GM20431 (cell line): ENCODE data around the gene NR1H2.
"Not testable (repeated sequence)": the region's sequence is repeated elsewhere in the genome, so short reads cannot be mapped to it uniquely, and the experiment has no call there.

Source experiments
- in situ Hi-C: fragments of 300-500 bp; cut with MseI, MboI; formaldehyde crosslinking; loops from one replicate; pipeline ENCODE4 v1.15.0; 2020; ENCODE audit warnings: low sequenced_read_pairs; ENCODE audit not compliant: unreplicated experiment

Gene NR1H2

DNA sequence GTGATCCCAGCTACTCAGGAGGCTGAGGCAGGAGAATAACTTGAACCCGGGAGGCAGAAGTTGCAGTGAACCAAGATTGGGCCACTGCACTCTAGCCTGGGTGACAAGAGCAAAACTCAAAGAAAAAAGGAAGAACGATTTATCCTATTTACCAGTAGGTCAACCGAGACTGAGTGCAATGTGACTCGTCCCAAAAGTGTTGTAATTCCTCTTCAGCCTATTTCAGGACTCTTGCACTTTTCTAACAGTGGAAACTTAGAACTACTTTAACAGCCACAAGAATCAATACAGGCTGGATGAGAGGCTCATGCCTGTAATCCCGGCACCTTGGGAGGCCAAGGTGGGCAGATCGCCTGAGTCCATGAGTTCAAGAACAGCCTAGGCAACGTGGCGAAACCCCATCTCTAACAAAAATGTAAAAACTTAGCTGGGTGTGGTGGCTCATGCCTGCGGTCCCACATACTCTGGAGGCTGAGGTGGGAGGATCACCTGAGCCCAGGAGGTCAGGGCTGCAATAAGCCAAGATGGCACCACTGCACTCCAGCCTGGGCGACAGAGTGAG, 4.3 kb upstream of the NR1H2 start:
- in situ Hi-C loops: loop anchor here (10.0 to 25.0 kb wide), 2 partner anchors 93 to 415 kb away; partner anchors contain the start of gene ACP4

DNA sequence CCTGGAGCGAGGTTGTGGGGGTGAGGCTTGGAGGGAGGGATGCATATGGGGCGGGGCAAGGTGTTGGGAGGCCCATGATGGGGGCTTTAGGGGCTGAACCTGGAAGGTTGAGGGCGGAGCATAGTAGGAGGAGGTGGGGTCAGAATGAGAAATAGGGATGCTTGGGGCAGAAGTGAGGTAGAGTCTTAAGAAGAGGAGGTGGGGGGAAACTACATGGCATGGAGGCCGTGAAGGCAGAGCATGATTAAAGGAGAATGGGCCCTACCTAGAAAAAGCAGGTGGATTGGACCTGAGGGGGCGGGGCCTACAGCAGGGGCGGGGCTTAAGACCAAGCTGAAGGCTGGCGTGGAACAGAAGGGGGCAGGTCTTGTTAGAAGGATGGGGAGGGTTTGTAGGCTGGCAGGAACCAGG, 799 bp downstream of the NR1H2 start:
- in situ Hi-C loops: loop anchor here (10.0 kb wide), 1 partner anchor 88 kb away; no protein-coding TSS in a partner anchor

DNA sequence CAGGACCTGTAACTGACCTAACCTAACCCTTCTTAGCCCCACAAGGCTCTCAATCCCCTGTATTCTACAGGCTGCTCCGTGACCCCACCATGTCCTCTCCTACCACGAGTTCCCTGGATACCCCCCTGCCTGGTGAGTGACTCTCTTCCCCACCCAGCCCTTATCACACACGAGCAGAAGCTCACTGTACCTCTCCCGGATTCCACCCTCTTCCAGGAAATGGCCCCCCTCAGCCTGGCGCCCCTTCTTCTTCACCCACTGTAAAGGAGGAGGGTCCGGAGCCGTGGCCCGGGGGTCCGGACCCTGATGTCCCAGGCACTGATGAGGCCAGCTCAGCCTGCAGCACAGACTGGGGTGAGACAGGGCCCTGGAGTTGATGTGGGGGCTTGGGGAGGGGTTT, 1.3 kb downstream of the NR1H2 start:
- in situ Hi-C loops: loop anchor here (10.0 kb wide), 1 partner anchor 87 kb away; no protein-coding TSS in a partner anchor

DNA sequence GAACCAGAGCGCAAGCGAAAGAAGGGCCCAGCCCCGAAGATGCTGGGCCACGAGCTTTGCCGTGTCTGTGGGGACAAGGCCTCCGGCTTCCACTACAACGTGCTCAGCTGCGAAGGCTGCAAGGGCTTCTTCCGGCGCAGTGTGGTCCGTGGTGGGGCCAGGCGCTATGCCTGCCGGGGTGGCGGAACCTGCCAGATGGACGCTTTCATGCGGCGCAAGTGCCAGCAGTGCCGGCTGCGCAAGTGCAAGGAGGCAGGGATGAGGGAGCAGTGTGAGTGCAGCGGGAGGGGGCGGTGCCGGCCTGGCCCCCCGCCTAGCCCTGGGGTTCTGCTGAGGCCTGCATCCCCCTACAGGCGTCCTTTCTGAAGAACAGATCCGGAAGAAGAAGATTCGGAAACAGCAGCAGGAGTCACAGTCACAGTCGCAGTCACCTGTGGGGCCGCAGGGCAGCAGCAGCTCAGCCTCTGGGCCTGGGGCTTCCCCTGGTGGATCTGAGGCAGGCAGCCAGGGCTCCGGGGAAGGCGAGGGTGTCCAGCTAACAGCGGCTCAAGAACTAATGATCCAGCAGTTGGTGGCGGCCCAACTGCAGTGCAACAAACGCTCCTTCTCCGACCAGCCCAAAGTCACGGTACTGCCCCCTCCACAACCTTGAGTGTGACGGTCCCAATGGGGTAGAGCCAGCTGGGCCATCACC, 2.1 kb downstream of the NR1H2 start:
- in situ Hi-C loops: loop anchor here (10.0 kb wide), 1 partner anchor 86 kb away; no protein-coding TSS in a partner anchor

DNA sequence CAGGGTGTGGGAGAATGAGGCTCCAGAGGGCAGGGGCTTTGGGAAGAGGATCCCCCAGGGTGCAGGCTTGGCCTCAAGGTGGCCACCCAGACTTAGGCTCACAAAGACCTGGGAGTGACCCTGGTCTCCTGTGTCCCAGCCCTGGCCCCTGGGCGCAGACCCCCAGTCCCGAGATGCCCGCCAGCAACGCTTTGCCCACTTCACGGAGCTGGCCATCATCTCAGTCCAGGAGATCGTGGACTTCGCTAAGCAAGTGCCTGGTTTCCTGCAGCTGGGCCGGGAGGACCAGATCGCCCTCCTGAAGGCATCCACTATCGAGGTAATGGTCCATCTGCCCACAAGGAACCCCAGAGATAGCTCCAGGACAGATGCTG, 2.6 kb downstream of the NR1H2 start:
- in situ Hi-C loops: loop anchor here (10.0 kb wide), 1 partner anchor 86 kb away; no protein-coding TSS in a partner anchor

DNA sequence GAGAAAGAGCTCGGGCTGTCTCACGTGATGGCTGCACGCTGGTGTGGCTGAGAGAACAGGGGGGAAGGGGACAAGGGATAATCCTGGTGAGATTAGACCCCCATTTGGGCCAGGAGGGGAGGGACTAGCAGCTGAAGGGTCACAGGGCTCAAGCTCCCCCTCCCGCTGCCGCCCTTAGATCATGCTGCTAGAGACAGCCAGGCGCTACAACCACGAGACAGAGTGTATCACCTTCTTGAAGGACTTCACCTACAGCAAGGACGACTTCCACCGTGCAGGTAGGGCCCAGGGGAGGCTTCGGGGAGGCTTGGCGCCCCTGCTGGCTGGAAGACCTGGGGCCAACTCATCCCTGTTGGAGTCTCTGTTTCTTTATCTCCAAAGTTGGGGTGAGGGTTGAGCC, 3.3 kb downstream of the NR1H2 start:
- in situ Hi-C loops: loop anchor here (10.0 kb wide), 1 partner anchor 85 kb away; no protein-coding TSS in a partner anchor

DNA sequence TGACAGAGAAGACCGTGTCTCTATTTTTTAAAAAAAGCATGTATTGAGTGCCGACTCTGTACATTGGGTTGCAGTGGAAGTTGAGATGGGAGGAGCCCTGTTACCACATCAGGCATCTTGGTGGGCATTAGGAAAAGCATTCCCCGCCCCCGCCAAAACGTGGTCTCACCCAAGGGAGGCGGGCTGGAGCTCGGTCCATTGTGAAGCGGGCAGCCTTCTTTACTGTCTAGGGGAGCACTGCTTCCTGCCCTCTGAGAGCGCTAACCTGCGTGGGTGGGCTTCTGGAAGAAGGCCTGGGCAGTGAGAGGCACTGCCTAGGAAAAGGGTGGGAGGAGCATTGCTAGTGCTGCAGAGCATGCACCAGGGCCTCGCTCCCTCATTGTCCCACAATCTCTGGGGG, 3.9 kb downstream of the NR1H2 start:
- in situ Hi-C loops: no loop called here

DNA sequence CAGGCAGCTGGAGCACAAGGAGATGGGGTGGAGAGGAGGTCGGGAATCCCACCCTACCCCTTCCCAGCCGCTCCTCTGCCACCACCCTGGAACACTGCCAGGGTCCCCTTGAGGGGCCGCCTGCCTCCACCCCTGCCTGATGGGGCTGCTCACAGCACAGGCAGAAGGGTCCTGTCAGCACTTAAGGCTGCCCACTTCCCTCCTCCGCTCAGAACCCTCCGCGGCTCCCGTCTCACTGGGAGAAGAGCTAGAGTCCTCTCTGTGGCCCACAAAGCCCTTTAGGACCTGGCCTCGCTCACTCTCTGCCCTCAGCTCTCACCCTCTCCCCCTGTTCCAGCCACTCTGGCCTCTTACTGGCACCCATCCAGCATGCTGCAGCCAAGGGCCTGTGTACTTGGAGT, 4.5 kb downstream of the NR1H2 start:
- in situ Hi-C loops: no loop called here

DNA sequence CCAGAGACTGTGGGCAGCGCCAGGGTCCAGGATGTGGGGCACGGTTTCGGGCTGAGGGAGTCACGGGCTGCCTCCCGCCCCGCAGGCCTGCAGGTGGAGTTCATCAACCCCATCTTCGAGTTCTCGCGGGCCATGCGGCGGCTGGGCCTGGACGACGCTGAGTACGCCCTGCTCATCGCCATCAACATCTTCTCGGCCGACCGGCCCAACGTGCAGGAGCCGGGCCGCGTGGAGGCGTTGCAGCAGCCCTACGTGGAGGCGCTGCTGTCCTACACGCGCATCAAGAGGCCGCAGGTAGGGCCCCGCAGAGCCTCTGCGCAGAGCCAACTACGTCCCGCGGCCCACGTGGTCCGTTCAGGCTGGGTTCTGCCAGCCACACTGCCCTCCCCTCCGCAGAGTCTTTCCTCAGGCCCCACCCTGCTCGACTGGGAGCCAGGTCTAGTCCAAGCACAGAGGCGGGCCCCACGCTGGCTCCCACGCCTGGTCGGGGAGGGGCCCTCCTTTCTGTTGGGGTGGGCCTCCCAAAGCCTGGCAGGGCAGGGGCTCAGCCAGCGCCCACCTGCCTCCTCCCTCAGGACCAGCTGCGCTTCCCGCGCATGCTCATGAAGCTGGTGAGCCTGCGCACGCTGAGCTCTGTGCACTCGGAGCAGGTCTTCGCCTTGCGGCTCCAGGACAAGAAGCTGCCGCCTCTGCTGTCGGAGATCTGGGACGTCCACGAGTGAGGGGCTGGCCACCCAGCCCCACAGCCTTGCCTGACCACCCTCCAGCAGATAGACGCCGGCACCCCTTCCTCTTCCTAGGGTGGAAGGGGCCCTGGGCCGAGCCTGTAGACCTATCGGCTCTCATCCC, 5.8 kb downstream of the NR1H2 start:
- in situ Hi-C loops: no loop called here

DNA sequence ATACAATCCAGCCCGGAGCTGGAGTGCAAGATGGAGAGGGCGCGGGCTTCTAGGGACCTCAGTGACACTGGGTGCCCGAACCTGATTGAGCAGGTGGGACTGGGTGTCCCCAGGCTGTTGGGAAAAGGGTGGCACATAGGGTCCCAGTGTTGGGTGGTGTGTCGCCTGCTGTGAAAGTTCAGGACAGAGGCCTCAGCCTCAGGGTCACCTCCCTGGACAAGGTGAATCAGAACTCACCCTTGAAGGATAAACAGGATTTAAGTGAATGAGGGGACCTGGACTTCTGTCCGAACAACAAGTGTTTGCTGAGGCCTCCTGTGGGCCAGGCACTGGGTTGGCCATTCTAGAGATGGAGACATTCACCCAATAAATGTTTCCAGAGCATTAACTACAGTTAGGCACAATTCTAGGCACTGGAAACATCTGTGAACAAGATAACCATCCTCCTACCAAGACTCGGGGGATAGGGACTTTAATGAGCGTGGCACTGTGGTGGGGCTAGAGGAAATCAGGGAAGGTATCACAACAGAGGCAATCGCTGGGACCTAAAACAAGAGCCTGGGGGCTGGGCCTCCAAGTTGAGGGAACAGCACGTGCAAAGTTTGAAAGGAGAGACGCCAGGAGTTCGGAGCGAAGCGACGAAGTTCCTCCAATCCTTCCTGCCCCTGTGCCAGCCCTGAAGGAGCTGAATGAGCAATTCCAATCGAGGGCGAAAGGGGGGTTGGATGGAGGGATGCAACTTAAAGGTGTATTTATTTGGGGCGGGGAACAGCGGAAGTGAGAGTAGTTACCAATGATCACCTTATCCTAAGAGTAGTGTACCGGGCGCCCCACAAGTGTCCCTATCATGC, 7.0 kb downstream of the NR1H2 start:
- in situ Hi-C loops: no loop called here

DNA sequence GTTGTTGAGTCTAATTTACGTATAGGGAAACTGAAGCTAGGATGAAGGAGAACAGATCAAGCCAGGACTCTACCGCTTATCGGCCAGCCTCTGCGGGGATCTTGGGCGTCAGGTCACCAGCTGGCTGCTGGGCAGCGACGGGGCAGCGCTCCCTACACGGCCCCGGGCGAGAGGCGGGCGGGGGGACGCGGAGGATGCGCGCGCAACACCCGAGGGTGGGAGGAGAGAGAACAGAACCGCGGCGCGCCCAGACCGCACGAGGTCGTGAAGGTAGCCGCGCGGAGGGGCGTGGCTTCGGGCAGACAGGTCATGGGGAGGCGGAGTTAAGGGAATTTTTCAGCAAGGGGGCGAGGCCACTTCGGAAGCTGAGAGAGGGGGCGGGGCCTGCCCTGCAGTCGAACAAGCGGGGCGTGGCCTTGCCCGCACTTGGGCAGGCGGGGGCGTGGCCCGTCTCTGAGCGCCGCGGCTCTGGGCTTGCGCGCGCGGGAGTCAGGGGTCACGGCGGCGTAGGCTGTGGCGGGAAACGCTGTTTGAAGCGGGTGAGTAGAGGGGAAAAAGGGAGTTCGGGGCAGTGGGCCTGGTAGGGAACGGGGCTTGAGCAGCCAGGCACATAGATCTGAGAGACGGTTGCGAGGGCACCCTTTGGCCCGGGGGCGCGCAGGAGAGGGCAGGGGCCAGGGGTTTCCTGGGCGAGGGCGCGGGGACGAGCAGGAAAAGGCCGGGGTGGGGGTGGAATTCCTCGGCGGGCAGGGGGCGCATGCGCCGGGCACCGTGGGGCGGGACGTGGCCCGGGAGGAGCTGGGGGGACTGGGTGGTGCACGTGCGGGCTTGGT, 7.8 kb downstream of the NR1H2 start, which contains the start of gene POLD1:
TSS of gene POLD1 (plus strand) at position 496 of the 833 bp plus-strand sequence. CDS start 14,505 bp downstream, outside the sequence.
- in situ Hi-C loops: no loop called here

DNA sequence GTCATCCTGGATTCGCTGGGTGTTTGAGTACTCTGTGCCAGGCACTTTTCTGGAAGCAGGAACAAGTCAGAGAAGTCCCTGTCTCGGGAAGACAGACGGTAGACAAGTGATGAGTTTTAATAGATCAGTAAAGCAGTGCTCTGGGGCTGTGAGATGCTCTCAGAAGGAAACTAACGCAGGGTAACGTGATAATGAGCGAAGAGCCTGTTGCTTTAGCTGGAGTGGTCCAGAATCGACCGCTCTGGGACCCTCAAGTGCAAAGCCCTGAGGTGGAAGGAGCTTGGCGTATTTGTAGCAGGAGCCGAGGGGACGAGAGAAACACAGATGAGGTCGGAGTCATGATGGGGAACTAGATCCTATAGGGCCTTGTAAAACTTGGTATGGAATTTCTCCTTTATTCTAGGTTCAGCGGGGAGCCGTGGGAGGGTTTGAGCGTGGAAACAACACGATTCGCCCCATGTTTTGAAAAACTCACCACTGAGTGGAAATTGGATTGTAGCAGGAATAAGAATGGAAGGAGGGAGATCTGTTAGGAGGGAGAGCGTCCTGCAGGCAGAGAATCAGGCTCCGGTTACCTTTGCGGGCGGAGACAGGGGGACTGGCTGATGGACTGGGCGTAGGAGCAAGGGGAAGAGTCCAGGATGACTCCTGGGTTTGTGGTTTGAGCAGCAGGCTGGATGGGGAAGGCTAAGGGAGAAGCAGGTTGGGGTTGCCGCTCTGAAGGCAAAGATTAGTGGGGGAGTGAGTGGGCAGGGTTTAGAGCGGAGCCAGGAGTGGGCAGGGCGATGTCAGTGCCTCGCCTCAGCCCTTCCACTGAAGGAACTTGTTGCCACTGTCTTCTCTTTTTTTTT, 8.7 kb downstream of the NR1H2 start:
- in situ Hi-C loops: no loop called here

DNA sequence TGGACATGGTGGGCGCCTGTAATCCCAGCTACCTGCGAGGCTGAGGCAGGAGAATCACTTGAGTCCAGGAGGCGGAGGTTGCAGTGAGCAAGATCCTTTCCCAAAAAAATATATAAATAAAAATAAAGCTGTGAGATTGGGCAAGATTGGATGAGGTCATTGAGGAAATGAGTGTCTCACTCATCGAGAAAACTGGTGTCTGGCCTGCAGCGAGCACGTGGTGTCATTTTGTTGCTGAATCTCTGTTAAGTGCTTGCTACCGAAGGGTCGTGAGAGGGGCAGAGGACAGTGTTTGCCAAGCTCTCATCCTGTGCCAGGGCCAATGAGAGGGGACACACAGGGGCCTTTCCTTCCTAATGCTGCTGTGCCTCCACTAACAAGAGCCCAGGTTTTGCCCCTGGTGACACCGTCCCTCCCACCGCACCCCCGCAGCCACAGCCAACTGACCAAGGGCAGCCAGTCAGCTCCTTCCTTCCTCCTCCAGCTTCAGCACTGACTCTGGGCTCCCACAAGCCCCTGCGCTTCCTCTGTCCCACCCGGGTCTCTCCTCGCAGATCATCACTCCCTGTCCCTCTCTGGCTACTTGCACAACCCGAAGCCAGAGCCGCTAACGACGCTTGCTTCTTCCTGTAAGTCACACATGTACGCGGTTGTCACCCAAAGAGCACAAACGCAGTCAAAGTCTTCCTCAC, 11.1 kb downstream of the NR1H2 start:
- in situ Hi-C loops: no loop called here

DNA sequence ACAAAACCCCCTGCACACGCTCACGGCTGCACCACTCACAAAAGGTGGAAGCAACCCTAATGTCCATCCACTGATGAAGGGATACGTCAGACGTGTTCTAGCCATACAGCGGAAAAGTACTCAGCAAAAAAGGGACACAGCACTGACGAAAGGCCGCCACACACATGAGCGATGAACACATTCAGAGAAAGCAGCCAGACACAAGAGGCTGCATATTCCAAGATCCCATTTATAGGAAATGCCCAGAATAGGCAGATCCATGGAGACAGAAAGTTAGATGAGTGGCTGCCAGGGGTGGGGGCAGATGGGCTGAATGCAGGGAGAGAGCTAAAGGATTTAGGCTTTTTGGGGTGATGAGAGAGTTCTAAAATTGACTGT, 11.6 kb downstream of the NR1H2 start:
- in situ Hi-C loops: no loop called here

DNA sequence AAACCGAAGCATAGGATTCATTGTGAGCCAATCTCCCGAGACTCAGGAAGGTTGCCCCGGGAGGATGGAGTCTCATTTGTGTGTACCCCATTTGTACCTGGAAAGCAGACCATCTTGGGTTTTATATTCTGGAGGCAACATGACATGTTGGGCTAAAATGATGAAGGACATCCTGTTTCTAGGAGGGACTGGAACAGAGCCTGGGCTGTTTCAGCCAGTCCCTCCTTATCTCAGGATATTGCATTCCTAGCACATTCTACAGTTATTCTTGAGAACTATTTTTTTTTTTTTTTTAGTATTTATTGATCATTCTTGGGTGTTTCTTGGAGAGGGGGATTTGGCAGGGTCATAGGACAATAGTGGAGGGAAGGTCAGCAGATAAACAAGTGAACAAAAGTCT, 14.0 kb downstream of the NR1H2 start:
- in situ Hi-C loops: not testable (repeated sequence)

DNA sequence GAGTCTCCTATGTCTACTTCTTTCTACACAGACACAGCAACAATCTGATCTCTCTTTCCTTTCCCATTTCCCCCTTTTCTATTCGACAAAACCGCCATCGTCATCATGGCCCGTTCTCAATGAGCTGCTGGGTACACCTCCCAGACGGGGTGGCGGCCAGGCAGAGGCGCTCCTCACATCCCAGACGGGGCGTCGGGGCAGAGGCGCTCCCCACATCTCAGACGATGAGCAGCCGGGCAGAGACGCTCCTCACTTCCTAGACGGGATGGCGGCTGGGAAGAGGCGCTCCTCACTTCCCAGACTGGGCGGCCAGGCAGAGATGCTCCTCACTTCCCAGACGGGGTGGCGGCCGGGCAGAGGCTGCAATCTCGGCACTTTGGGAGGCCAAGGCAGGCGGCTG, 14.7 kb downstream of the NR1H2 start:
- in situ Hi-C loops: not testable (repeated sequence)

DNA sequence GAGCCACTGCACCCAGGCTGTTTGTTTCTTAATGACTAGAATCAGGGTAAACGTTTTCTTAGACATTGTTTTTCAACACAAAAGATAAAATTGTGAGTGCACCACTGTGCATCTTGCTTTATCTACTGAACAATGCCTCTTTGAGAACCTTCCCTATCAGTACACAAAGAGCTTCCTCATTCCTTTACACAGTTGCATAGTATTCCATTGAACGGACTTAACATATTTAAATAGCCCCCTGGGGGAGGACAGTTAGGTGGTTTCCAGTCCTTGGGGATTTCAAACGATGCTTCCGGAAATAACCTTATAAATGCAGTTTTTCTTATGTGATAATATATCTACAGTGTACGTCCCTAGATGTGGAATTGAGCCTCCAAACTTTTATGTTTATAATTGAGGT, 16.5 kb downstream of the NR1H2 start:
- in situ Hi-C loops: no loop called here

DNA sequence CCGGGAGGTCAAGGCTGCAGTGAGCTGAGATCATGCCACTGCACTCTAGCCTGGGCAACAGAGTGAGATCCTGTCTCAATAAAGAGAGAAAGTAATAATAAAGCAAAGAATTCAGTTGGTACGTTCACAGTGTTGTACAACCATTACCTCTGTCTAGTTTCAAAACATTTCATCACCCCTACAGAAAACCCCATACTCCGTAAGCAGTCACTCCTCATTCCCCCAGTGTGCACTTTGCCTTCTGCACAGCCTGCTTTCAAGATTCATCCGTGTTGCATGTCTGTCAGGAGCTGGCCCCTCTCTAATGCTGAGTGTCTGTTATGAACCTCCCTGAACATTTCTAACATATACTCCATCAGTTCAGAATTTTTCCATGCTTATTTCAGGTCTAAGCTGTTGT, 17.3 kb downstream of the NR1H2 start:
- in situ Hi-C loops: no loop called here
